Heart right ventricle (tissue), 16 donors: ENCODE data around the gene SRGN. TPM values are rescaled to one million over a fixed set of nuclear protein-coding genes. Genes with fewer than 3 reads are reported as not detected.

Experiments
- ATAC-seq, 8 donors: fragments of 200-7000 bp; cut with Tn5 transposase; one replicate each; pipeline ENCODE4 v1.9.1; 2020; ENCODE audit warnings: mild to moderate bottlenecking in 8 of 8, moderate library complexity in 8 of 8, moderate number of reproducible peaks in 1 of 8
- DNase-seq, 2 donors: peaks; one replicate each; pipeline ENCODE4 v3.0.0-alpha.2; 2020
- H3K27ac ChIP-seq, 10 donors: fragments of 200-600 bp; sonication (generic) in 2 of 10; one replicate each; pipeline versions ENCODE4 v1.5.0 to v1.8.0; 2020 to 2022; ENCODE audit warnings: mild to moderate bottlenecking in 3 of 10
- H3K27me3 ChIP-seq, 7 donors: fragments of 200-600 bp; one replicate each; pipeline ENCODE4 v1.8.0; 2021 to 2022; ENCODE audit warnings: mild to moderate bottlenecking in 2 of 7
- H3K36me3 ChIP-seq, 9 donors: fragments of 200-600 bp; sonication (generic) in 1 of 9; one replicate each; pipeline versions ENCODE4 v1.5.0 to v1.8.0; 2020 to 2022; ENCODE audit warnings: mild to moderate bottlenecking in 2 of 9
- H3K4me1 ChIP-seq, 9 donors: fragments of 200-600 bp; sonication (generic) in 1 of 9; one replicate each; pipeline versions ENCODE4 v1.5.0 to v1.8.0; 2020 to 2022; ENCODE audit warnings: mild to moderate bottlenecking in 4 of 9
- H3K4me3 ChIP-seq, 10 donors: fragments of 200-600 bp; sonication (generic) in 2 of 10; one replicate each; pipeline versions ENCODE4 v1.5.0 to v1.8.0; 2020 to 2022; ENCODE audit warnings: mild to moderate bottlenecking in 7 of 10, moderate library complexity in 2 of 10
- H3K9me3 ChIP-seq, 11 donors: fragments of 200-600 bp in 10 of 11; sonication (generic) in 2 of 11; one replicate each; pipeline versions ENCODE4 v1.5.0 to v1.8.0; 2013 to 2022; ENCODE audit warnings: mild to moderate bottlenecking in 2 of 11, control low read depth in 1 of 11, moderate library complexity in 1 of 11
- WGBS, 2 donors: extraction: QIAGEN DNeasy Blood & Tissue Kit; methylation state at CpG; one replicate each; pipeline ENCODE4 v1.1.7; 2013; ENCODE audit warnings: inconsistent platforms in 1 of 2; 5-methylcytosine and 5-hydroxymethylcytosine counted together
- intact Hi-C, 10 donors: fragments of 100-400 bp; cut with DNase I; formaldehyde crosslinking; loops; one replicate each; pipeline versions ENCODE4 v1.11.1 to v1.14.2; 2022
- polyA plus RNA-seq, 2 donors: library from polyadenylated mRNA; stranded (reverse); fragments of 200-250 nt; gene quantifications; one replicate each; pipeline ENCODE4 v1.2.3, GENCODE V29; 2013
- total RNA-seq, 10 donors: library from RNA; stranded (reverse); fragmentation: NEBNext Ultra II Directional in 3 of 10; extraction: Animal tissue kit (Norgen Biotek cat#: 25700) in 3 of 10; gene quantifications; one replicate each; pipeline versions ENCODE4 v1.2.1 to v1.2.4, GENCODE V29; 2021 to 2023
- TF ChIP-seq, protein P1 (sequence below), 9 donors: fragments of 200-600 bp; sonication (generic) in 2 of 9; IDR thresholded peaks; one replicate each; pipeline versions ENCODE4 v1.5.0 to v1.8.0; 2021 to 2022; ENCODE audit warnings: antibody characterized with exemption in 9 of 9, mild to moderate bottlenecking in 5 of 9, moderate library complexity in 1 of 9
- donor health status: Arrhythmogenic right ventricular cardiomyopathy.
- donor health status: ischemic (EF 13 %, LVEDD 7.1; RV severe dilation, severe dysfunction).
- donor health status: healthy with polysubstance abuse.
- donor health status: DM: no; HTN: yes; CAD: no.
- donor health status: DM: no; HTN: no; CAD: no.
- donor health status: ischemic (EF 25% LVEDD 6.9; RV normal size, moderate dysfunction).
- donor health status: ischemic (EF 25% LVEDD 5.7; RV mildly dilated, moderate dysfunction).
- donor health status: healthy.
- donor health status: DM: yes; HTN: yes; CAD: no.
- donor health status: Ischemic cardiomyopathy.
- donor health status: ischemic (EF 35%, LVEDD 5.7; RV mildly dilated, moderate dysfunction).
- donor health status: nonischemic (EF 11% LVEDD 7.7; RV severe dilation, severe dysfunction).
- donor health status: DM: yes; HTN: yes; CAD: no.
- donor health status: PGD.
- donor health status: ischemic (EF 29% LVEDD 5.4; RV normal size, mild dysfunction).
- donor health status: nonischemic (EF 23%, LVEDD 6.1; RV moderate dilation, normal function).

Gene SRGN
- total and polyA plus RNA-seq, 12 donors: 23.1 to 156 (median 51.8) TPM

DNA sequence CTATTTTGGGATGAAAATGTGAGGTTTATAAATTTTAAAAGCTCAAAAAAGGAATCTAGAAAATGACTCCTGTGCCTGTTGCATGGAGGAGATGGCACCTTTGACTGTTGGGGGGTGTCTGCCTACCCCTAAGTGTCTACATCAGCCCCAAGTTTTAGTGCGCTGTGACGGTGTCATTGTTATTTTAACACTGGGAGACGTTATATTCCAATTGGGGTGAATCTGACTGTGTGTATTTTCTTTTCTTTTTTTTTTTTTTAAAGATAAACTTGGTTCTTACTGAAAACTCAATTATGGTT lies 517 bp downstream of the SRGN start:
- TF ChIP-seq, protein P1, sequence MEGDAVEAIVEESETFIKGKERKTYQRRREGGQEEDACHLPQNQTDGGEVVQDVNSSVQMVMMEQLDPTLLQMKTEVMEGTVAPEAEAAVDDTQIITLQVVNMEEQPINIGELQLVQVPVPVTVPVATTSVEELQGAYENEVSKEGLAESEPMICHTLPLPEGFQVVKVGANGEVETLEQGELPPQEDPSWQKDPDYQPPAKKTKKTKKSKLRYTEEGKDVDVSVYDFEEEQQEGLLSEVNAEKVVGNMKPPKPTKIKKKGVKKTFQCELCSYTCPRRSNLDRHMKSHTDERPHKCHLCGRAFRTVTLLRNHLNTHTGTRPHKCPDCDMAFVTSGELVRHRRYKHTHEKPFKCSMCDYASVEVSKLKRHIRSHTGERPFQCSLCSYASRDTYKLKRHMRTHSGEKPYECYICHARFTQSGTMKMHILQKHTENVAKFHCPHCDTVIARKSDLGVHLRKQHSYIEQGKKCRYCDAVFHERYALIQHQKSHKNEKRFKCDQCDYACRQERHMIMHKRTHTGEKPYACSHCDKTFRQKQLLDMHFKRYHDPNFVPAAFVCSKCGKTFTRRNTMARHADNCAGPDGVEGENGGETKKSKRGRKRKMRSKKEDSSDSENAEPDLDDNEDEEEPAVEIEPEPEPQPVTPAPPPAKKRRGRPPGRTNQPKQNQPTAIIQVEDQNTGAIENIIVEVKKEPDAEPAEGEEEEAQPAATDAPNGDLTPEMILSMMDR (IDR thresholded peaks at IDR 0.05): no peak
- DNase-seq: no peak
- intact Hi-C loops: loop anchor here in 2 of 10 donors (1.0 to 5.0 kb wide), 2 partner anchors 27 to 36 kb away; no protein-coding TSS in a partner anchor
- peak overlapping the region; percentile 57 to 98 (median 84) for H3K27ac ChIP-seq
- H3K36me3 ChIP-seq: peaks cover 0 to 15% (median 0%) of the 10 kb centered on the region in 9 donors
- peak in 1 of 8 donors; percentile 24 for ATAC-seq
- no peaks in the 10 kb centered on the region for H3K27me3 ChIP-seq
- H3K9me3 ChIP-seq: no peaks in the 10 kb centered on the region
- 54 to 72% methylated on average over 3 of the region's 3 CpGs for WGBS, 2 donors
- peaks cover 0 to 64% (median 22%) of the 10 kb centered on the region in 9 donors for H3K4me1 ChIP-seq
- H3K4me3 ChIP-seq: peak overlapping the region in 9 of 10 donors; percentile 40 to 71 (median 53)

- TF ChIP-seq, protein P1 (IDR thresholded peaks at IDR 0.05): no peak
- H3K4me3 ChIP-seq: peak overlapping the region in 9 of 10 donors; percentile 40 to 71 (median 53)
- H3K36me3 ChIP-seq: peaks cover 0 to 20% (median 0%) of the 10 kb centered on the region in 9 donors
- DNase-seq (no peak), ATAC-seq (peak in 5 of 8 donors; percentile 14 to 43 (median 30))
- intact Hi-C loops: loop anchor here in 2 of 10 donors (1.0 to 5.0 kb wide), 2 partner anchors 28 to 37 kb away; no protein-coding TSS in a partner anchor
- peak overlapping the region; percentile 57 to 98 (median 84) for H3K27ac ChIP-seq
- no peaks in the 10 kb centered on the region for H3K27me3 ChIP-seq
- peaks cover 0 to 70% (median 22%) of the 10 kb centered on the region in 9 donors for H3K4me1 ChIP-seq
- WGBS, 2 donors: 65 to 81% methylated on average over 10 of the region's 10 CpGs
- H3K9me3 ChIP-seq: no peaks in the 10 kb centered on the region
Observed at GRCh38 chr10:69088801-69089501, 1.0 kb downstream of the SRGN start.

- Histone ChIP-seq H3K9me3 (no peaks in the 10 kb centered on the region), H3K27me3 (no peaks in the 10 kb centered on the region), H3K27ac (peak overlapping the region in 8 of 10 donors; percentile 78 to 98 (median 88)), H3K36me3 (peaks cover 0 to 21% (median 0%) of the 10 kb centered on the region in 9 donors), H3K4me1 (peaks cover 0 to 78% (median 22%) of the 10 kb centered on the region in 9 donors), H3K4me3 (peak overlapping the region in 9 of 10 donors; percentile 40 to 71 (median 53))
- WGBS, 2 donors: 63 to 72% methylated on average over 16 of the region's 16 CpGs
- TF ChIP-seq, protein P1 (IDR thresholded peaks at IDR 0.05): no peak
- intact Hi-C loops: loop anchor here in 7 of 10 donors (5.0 kb wide), 6 partner anchors 33 to 103 kb away; partner anchors contain the start of gene KIFBP (in 1 of the 7)
- ATAC-seq (peak in 5 of 8 donors; percentile 25 to 57 (median 38)), DNase-seq (peak in 1 of 2 donors; percentile 44)
Observed at GRCh38 chr10:69089638-69090599, 2.0 kb downstream of the SRGN start.

GRCh38 chr10:69090685-69091084 lies 2.8 kb downstream of the SRGN start:
- intact Hi-C loops: loop anchor here in 7 of 10 donors (5.0 kb wide), 5 partner anchors 33 to 103 kb away; partner anchors contain the start of gene KIFBP (in 1 of the 7)

More at GRCh38 chr10:69090685-69091084, 2.8 kb downstream of the SRGN start:
- TF ChIP-seq, protein P1 (IDR thresholded peaks at IDR 0.05): no peak
- peak overlapping the region in 8 of 10 donors; percentile 78 to 98 (median 88) for H3K27ac ChIP-seq
- no peaks in the 10 kb centered on the region for H3K27me3 ChIP-seq
- no peaks in the 10 kb centered on the region for H3K9me3 ChIP-seq
- no peak for DNase-seq
- ATAC-seq: no peak
- peaks cover 0 to 25% (median 0%) of the 10 kb centered on the region in 9 donors for H3K36me3 ChIP-seq
- peaks cover 0 to 78% (median 16%) of the 10 kb centered on the region in 9 donors for H3K4me1 ChIP-seq
- H3K4me3 ChIP-seq: peak overlapping the region in 9 of 10 donors; percentile 40 to 71 (median 53)
- 80 to 95% methylated on average over 1 of the region's 1 CpG for WGBS, 2 donors
